Neural crest cell (in vitro differentiated cells): ENCODE measurements around the gene EPAS1. TPM values are rescaled to one million over a fixed set of nuclear protein-coding genes. Genes with fewer than 3 reads are reported as not detected.

ENCODE experiments used
- DNase-seq: peaks from one replicate; pipeline ENCODE4 v3.0.0; 2021; ENCODE audit warnings: low read depth, mixed read lengths, low spot score
- H3K27ac Mint-ChIP-seq: one replicate; pipeline ENCODE4 v1.8.0; 2021; ENCODE audit warnings: mild to moderate bottlenecking, mixed read lengths; ENCODE audit not compliant: unreplicated experiment
- H3K27me3 Mint-ChIP-seq: 2 replicates; pipeline ENCODE4 v1.8.0; 2021; ENCODE audit warnings: low read depth, mild to moderate bottlenecking, mixed read lengths
- H3K36me3 Mint-ChIP-seq: 2 replicates; pipeline ENCODE4 v1.8.0; 2021; ENCODE audit warnings: low read depth, mild to moderate bottlenecking, mixed read lengths
- H3K4me1 Mint-ChIP-seq: 2 replicates; pipeline ENCODE4 v1.8.0; 2021; ENCODE audit warnings: mixed read lengths
- H3K4me3 Mint-ChIP-seq: one replicate; pipeline ENCODE4 v1.8.0; 2021; ENCODE audit warnings: mild to moderate bottlenecking, mixed read lengths
- H3K9me3 Mint-ChIP-seq: 2 replicates; pipeline ENCODE4 v1.8.0; 2021; ENCODE audit warnings: mixed read lengths
- total RNA-seq: library from RNA; stranded (reverse); gene quantifications from 2 replicates; pipeline ENCODE4 v1.2.1, GENCODE V29; 2021
- TF ChIP-seq, protein P1 (sequence below): fragments of 200-600 bp; sonication (generic); conservative IDR thresholded peaks from 2 replicates; pipeline ENCODE4 v1.5.0; 2021; ENCODE audit warnings: antibody characterized with exemption, mild to moderate bottlenecking

The EPAS1 gene
- total RNA-seq, 1 donor from 2014 or later = 0.14 TPM

- Mint-ChIP-seq H3K4me1 (peaks cover 10% of the 10 kb centered on the region), H3K27ac (no peak overlapping the region), H3K27me3 (no peaks in the 10 kb centered on the region), H3K4me3 (no peak overlapping the region), H3K36me3 (no peaks in the 10 kb centered on the region), H3K9me3 (peaks cover 3% of the 10 kb centered on the region)
- TF ChIP-seq, protein P1, sequence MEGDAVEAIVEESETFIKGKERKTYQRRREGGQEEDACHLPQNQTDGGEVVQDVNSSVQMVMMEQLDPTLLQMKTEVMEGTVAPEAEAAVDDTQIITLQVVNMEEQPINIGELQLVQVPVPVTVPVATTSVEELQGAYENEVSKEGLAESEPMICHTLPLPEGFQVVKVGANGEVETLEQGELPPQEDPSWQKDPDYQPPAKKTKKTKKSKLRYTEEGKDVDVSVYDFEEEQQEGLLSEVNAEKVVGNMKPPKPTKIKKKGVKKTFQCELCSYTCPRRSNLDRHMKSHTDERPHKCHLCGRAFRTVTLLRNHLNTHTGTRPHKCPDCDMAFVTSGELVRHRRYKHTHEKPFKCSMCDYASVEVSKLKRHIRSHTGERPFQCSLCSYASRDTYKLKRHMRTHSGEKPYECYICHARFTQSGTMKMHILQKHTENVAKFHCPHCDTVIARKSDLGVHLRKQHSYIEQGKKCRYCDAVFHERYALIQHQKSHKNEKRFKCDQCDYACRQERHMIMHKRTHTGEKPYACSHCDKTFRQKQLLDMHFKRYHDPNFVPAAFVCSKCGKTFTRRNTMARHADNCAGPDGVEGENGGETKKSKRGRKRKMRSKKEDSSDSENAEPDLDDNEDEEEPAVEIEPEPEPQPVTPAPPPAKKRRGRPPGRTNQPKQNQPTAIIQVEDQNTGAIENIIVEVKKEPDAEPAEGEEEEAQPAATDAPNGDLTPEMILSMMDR = no peak
- no peak for DNase-seq
Observed at GRCh38 chr2:46361920-46362666, 64.9 kb downstream of the EPAS1 start.

- H3K27me3 Mint-ChIP-seq = no peaks in the 10 kb centered on the region
- DNase-seq = no peak
- no peak overlapping the region for H3K4me3 Mint-ChIP-seq
- peaks cover 6% of the 10 kb centered on the region for H3K4me1 Mint-ChIP-seq
- H3K27ac Mint-ChIP-seq = no peak overlapping the region
- H3K9me3 Mint-ChIP-seq = peaks cover 3% of the 10 kb centered on the region
- TF ChIP-seq, protein P1 = no peak
- no peaks in the 10 kb centered on the region for H3K36me3 Mint-ChIP-seq
Observed at GRCh38 chr2:46362667-46363012, 65.4 kb downstream of the EPAS1 start.

DNA sequence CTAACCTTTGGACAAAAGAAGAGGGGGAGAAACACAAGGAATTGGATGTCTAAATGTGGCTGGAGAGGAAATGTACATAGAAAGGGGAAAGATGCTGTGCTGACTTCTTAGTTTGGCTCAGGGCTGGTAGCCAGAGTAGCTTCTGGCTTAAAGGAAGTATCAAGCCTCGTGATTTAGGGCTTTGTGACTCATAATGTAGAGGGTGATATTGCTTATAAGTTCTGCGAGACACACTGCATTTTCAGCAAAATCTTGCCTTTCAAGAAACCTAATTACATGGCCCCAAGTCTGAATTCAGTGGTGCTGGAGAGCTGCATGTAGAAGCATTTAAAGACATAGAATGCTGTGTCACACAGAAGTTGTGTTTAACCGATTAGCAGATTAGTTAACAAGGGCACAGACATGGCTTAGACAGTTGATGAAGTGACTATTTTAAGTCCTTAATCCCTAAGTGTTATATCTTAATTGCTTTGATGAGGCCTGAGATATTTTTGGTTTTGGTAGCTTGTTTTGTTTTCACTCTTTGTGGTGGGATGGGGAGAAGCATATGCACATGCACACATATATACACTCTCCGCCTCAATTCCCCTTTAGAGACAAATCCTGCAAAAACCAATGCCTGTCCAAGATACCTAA, 66.4 kb downstream of the EPAS1 start:
- Mint-ChIP-seq H3K9me3 (peaks cover 1% of the 10 kb centered on the region), H3K36me3 (no peaks in the 10 kb centered on the region), H3K27me3 (peaks cover 4% of the 10 kb centered on the region), H3K4me1 (no peaks in the 10 kb centered on the region), H3K4me3 (no peak overlapping the region), H3K27ac (no peak overlapping the region)
- TF ChIP-seq, protein P1 = no peak
- no peak for DNase-seq

DNA sequence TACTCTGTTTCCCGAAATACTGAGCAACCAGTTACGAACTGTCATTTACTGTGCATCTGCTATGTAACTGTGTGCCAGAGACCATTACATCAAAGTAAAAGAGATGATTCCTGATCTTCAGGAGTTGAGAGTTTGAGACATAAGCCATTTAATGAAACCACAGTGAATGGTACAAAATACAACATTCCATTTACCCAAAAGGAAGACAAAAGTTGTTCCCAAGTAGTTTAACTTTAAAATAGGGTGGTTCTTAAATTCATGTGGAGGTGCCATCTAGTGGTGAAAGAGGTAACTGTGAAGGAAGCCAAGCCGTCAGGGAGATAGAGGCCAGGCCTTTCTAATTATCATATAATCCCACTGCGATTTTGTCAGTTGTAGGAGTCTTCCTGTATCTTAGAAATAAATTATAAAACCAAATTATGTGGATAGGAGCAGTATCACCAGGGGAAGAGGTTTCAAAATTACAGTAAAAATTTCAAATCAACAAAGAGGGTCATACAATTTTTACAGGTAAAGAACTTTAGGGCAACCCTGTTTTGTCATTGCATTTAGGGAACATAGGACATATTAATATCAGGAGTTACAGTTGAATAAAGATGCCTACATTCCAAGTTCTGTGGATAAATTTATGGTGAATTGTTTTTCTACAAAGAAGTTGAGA, 67.7 kb downstream of the EPAS1 start:
- Mint-ChIP-seq H3K4me3 (no peak overlapping the region), H3K27ac (no peak overlapping the region), H3K27me3 (peaks cover 4% of the 10 kb centered on the region), H3K36me3 (no peaks in the 10 kb centered on the region), H3K4me1 (no peaks in the 10 kb centered on the region), H3K9me3 (no peaks in the 10 kb centered on the region)
- TF ChIP-seq, protein P1 = peak; percentile 87
- peak; percentile 44 for DNase-seq

DNA sequence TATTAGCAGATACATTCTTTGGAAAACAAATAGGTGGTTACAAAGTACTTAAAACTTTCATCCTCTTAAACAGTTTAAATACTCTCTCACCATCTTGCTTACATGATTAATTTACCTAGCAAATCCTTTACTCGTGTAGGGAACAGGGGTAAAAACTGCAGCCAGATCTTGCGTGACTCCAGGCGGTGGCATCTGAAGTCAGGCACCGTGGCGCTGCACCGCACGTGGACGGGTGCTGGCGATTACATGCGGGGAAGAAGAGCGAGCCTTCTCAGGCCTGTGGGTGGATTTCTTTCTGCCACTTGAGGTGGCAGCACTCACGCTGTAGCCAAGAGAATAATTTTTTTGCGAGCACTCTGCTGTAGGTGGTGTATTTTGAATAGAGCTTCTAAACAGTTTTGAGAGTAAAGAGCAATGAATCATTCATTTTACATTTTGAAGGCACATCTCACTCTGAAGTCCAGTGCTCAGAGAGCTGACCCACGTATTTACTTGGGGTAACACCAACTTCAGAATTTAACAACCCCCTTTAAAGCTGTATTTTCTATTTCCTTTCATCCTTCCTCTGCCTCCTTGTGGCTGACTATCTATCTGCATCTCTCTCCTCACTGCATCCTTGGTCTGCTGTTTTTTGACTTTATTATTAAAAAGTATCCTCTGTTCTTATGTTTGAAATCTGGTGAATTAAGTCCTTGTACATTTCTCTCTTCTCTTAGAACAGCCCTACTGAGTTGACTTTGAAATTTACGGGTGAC, 68.9 kb downstream of the EPAS1 start:
- no peaks in the 10 kb centered on the region for H3K4me1 Mint-ChIP-seq
- H3K27me3 Mint-ChIP-seq = peaks cover 4% of the 10 kb centered on the region
- H3K4me3 Mint-ChIP-seq = no peak overlapping the region
- H3K9me3 Mint-ChIP-seq = no peaks in the 10 kb centered on the region
- H3K36me3 Mint-ChIP-seq = no peaks in the 10 kb centered on the region
- DNase-seq = no peak
- no peak overlapping the region for H3K27ac Mint-ChIP-seq
- TF ChIP-seq, protein P1 = peak; percentile 60
